Activated effector memory CD4-positive, alpha-beta T cell treated with anti-CD3 and anti-CD28 coated beads, Interleukin-2, amount 50 U/mL, for 16 hours (primary cell): Measurements from ENCODE around the gene ZFP64.
A peak's percentile ranks its signal among the peaks of the same experiment; 100 is the strongest.
"Not testable (repeated sequence)": the region's sequence is repeated elsewhere in the genome, so short reads cannot be mapped to it uniquely, and the experiment has no call there.

Experiments
- DNase-seq: peaks from one replicate; pipeline ENCODE4 v3.0.0-alpha.2; 2020

Gene ZFP64

DNA sequence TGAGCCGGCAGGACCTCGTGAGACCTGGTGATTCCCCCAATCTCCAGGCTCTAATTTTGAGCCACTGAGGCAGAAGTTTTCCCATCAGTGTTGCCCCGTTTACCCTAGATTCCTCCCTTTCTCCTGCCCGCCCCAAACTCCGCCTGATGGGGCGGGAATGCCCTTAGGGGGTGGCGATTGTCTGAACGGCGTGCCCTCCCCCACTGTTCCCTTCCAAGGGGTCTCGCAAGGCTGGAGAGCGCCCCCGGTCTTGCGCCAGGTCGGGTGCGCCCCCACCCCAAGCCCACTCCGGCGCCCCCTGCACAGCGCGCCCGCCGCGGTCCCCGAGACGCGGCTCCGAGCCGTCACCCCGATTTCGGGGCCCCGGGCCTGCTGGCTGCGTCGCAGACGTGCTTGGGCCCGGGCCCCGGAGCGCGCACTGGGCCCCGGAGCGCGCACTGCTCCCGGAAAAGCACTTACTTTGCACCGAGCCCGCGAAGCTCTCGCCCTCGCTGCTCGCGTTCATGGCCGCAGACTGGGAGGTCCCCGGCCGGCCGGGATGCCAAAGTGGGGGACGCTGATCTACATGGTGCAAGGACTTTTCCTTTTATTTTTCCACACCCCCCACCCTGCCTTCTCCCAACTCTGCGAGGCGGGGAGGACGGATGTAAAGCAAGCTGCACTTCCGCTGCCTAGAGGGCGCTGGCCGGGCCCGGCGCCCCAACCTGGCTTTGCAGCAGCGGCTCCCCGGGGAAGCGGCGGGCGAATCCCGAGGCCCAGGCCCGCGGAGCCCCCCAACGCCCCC, at the start of gene ZFP64:
Gene ZFP64, minus strand, starts transcription at position 648 of the 784 bp plus-strand sequence. Its CDS starts 143 bp downstream, at position 505.
- peak; percentile 90 for DNase-seq

DNA sequence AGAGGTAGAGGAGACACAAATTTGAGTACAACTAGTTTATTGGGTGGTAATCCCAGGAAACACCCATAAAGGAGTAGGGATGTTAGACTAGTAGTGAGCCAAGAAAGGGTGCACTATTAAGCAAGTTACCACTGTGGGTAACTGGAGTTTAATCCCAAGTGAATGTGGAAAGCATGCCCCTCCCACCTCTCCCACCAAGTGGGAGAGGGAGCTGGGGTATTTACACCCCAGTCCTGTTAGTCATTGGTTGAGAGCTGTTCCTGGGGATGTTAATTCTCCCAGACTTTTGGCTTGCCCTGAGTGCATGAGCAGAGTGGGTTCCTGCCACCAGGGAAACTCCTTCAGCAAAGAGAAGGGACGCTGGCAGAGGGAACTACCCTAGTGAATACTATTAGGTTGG, 49.2 kb upstream of the ZFP64 start:
- no peak for DNase-seq

DNA sequence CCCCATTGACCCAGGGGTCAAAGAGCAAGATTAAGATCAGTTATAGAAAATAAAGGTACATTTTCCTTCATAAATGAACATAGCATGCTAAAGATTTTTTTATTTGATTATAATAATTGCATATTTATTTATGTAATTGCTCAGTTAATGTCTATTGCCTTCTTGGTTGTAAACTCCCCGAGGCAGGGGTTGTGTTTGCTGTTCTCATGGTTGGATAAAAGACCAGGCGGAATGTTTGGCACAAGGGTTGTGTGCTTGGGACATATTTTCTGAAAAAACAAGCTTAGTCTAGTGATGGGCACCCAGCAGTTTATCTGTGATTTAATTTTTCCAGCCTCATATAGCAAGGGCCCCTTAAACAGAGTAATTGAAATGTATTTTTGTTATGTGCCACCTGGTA, 47.5 kb upstream of the ZFP64 start:
- DNase-seq = no peak

DNA sequence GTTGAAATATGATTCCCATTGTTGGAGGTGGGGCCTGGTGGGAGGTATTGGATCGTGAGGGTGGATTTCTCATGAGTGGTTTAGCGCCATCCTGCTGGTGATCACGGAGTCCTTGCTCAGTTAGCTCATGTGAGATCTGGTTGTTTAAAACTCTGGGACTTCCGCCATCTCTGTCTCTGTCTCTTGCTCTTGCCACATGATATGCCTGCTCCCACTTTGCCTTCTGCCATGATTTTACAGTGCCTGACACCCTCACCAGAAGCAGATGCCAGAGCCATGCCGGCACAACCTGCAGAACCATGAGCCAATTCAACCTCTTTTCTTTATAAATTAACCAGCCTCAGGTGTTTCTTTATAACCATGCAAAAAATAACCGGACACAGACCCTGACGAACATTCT, 44.7 kb upstream of the ZFP64 start:
- DNase-seq = no peak

DNA sequence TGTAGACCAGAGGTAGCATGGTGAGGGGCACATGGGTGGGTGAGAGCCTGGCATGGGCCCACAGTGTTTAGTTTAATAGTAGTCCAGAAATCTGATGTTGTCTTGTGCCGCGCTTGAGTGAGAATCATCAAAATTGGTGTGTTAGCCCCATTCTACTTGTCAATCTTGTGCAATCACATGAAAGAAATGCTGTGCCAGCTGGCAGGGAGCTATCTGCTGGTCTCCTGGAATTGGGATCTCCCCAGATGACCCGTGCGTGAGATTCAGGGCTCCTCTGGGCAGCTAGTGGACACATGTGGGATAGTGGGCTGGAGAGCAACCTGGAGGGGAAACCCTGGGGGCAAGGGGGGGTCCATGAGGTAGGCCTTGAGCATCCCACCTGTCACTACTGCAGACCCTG, 43.5 kb upstream of the ZFP64 start:
- no peak for DNase-seq

DNA sequence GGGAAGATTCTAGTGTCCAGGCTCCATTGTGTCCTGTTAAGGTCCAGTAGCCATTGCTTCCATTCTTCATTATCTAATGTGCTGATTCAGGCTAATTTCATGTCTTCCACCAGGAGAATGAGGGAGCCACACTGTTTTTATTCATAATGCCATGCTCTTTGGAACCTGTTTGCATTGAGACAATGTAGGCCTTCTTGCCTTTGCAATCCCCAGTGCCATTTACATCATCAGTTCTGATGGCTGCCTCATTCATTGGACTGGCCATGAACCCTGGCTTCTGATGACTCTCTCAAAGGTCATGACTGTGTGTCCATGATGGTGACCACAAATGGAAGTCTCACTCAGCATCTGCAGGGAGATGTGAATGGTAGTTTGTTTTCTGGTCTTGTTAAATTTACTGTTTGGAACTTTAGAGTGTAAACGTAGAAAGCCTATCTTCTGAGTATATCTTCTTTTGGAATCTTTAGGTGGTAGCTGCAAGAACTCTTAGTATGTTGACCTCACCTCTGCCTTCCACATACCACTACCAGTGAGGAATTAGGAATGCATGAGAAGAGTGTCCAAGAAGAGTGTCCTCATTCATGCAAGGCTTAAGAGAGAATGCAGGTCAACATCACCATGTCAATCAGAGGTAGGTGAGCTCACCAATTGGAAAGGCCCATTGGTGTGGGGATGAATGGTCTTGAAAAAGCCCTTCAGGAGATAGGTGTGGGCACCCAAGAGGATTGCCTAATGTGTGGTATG, 42.9 kb upstream of the ZFP64 start:
- DNase-seq = no peak

DNA sequence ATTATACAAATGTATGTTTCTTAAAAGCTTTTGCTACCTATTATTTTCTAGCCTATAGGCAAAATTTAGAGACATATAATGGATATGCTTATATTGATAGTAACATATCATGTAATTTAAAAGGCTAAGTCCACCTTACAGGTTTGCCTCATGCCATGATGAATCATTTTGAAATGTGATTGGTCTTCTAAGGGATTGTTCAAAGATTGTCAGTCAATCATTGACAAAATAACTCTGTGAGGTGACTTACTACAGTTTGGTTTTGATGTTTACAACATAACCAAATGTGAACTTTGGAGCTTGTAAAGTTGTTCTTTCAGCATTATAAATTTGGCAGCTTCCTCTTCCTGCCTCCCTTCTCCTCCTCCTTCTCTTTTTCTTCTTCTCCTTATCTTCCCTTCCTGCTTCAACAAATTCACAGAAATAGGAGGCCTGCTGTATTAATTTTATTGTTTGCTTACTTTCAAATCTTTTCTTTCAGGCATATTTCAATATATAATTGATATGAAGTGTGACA, 39.7 kb upstream of the ZFP64 start:
- DNase-seq = no peak

DNA sequence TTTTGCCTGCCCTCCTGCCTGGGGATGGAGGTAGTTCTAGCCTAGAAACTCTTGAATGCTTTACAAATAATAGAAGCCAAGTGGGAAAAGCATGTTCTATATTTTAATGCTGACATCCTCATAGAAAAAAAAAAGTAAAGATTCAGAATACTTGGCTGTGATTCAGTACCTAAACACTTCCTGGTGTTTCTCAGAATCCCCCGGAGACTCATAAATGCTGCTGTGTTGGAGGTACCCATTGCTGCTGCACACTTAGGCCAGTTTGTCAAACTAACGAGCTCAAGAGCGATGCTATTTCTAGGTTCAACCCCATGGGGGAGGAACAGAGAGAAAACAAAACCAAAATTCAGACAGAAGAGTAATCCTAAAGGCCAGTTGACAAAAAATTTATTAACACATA, 38.8 kb upstream of the ZFP64 start:
- no peak for DNase-seq

DNA sequence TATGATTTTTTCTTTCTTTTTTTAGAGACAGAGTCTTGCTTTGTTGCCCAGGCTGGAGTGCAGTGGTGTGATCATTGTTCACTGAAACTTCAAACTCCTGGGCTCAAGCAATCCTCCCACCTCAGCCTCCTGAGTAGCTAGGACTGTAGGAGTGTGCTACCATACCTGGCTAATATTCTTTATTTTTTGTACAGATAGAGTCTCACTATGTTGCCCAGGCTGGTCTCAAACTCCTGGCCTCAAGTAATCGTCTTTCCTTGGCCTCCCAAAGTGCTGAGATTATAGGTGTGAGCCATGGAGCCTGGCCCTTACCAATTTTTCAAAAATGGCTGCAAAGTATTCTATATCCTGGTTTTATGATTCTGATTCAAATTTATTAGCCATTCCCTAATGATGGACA, 37.8 kb upstream of the ZFP64 start:
- DNase-seq = not testable (repeated sequence)

DNA sequence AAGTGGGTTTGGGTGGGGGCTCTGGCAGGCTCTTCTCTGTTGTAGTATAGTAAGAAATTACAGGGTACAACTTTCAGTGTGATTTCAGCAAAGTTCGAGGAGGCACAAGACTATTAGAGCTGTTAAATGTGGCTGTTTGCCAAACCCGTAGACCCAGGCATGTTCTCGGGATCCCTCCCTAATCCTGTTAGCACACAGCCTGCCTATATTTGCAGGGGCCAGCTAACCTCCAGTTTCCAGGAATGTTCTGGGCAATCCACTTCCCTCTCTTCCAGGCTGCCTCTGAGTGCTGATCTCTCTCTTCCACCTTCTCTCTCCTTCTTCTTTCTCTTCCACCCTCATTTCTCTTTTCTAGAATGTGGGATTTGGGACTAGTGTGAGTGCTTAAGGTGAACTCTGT, 34.8 kb upstream of the ZFP64 start:
- DNase-seq = no peak

DNA sequence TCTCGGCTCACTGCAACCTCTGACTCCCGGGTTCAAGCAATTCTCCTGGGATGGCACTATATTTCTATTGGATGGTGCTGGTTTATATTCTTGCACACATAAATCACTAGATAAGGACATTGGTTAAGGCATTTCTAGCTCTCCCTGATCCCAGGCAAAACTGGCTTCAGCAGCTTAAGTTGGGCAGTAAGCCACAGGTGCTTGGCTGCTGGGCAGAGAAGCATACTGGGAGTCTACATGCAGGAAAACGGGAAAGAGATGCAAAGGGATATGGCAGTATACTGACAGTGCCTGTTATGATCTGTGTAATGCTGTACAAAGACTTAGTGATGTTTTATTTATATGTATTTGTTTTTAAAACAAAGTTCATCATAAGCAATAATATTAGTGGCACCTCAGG, 33.3 kb upstream of the ZFP64 start:
- no peak for DNase-seq

DNA sequence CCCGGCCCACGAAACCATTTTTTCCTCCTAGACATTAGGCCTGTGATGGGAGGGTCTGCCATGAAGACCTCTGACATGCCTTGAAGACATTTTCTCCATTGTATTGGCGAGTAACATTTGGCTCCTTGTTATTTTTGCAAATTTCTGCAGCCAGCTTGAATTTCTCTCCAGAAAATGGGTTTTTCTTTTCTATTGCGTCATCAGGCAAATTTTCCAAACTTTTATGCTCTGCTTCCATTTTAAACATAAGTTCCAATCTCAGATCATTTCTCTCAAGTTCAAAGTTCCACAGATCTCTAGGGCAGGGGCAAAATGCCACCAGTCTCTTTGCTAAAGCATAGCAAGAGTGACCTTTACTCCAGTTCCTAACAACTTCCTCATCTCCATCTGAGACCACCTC, 29.8 kb upstream of the ZFP64 start:
- not testable (repeated sequence) for DNase-seq

DNA sequence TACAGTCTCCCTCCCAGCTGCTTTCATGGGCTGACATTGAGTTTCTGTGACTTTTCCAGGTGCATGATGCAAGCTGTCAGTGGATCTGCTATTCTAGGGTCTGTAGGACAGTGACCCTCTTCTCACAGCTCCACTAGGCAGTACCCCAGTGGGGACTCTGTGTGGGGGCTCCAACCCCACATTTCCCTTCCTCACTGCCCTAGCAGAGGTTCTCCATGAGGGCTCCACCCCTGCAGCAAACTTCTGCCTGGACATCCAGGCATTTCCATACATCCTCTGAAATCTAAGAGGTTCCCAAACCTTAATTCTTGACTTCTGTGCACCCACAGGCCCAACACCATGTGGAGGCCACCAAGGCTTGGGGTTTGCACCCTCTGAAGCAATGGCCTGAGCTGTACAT, 29.3 kb upstream of the ZFP64 start:
- DNase-seq = not testable (repeated sequence)

DNA sequence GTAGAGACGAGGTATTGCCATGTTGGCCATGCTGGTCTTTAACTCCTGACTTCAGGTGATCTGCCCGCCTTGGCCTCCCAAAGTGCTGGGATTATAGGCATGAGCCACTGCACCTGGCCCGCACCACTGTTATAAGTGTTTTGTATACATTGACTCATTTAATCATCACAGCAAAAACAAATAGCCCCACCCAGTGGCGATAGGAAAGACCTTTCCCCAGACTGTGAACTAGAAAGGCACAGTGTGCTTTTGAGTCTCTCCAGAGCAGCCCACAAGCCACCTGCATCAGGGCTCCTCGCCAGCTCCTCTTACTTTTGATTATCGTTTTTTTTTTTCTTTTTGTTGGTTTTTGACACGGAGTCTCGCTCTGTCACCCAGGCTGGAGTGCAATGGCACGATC, 27.9 kb upstream of the ZFP64 start:
- no peak for DNase-seq

DNA sequence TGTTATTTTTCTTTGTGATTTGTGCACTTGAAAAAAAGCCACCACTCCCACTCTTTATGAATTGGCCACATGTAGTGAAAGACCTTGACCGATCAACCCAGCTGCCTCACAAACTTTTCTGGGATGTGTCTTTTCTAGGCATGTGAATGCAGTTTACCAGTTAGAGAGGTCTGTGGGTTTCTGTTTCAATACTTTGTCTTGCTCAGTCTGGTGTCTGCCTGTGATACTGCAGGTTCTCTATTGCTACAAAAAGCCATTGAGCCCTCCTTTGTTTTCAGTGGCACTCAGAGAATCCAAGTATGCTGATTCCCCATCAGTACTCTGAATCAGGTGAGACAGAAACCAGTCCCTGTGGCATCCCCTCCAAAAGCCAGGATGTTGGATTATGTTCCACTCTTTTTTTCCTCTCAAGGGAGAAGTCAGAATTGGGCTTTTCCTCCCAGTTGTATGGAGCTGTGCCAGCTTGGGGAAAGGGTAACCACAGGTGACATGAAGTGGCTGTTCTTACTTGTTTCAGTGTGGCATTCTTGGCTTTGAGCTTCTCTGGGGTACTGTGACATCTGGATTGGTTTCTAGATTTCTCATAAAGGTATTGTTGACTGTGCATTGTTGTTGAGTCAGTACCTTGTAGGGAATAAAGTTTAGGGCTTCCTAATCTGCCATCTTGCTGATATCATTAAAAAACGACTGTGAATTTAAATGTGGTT, 26.3 kb upstream of the ZFP64 start:
- no peak for DNase-seq

DNA sequence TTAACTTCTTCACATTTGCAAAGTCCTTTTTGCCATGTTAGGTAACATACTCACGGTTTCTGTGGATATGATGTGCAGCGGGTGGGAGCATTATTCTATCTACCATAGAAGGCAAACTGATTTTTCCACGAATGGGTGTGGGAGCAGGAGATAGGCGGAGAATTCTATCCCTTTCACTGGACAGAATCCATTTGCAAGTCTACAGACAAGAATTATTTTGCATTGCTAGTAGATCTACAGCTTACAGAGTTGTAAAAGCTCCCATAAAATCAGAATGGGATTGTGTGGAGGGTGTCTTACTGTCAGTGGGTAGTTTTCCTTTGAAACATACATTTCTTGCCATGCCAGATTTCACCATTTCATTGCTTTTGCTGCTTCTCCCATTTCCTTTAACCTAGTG, 22.4 kb upstream of the ZFP64 start:
- DNase-seq = no peak

DNA sequence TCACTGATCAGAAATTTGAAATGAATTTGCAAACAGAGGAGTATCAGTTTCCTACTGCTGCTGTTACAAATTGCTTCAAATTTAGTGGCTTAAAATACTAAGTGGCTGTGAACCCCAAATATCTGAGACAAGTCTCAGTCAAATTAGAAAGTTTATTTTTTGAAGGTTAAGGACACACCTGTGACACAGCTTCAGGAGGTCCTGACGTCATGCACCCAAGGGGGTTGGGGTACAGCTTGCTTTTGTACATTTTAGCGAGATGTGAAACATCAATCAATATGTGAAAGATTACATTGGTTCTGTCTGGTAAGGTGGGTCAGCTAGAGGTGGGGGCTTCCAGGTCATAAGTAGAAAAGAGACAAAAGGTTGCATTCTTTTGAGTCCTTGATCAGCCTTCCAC, 21.4 kb upstream of the ZFP64 start:
- no peak for DNase-seq

DNA sequence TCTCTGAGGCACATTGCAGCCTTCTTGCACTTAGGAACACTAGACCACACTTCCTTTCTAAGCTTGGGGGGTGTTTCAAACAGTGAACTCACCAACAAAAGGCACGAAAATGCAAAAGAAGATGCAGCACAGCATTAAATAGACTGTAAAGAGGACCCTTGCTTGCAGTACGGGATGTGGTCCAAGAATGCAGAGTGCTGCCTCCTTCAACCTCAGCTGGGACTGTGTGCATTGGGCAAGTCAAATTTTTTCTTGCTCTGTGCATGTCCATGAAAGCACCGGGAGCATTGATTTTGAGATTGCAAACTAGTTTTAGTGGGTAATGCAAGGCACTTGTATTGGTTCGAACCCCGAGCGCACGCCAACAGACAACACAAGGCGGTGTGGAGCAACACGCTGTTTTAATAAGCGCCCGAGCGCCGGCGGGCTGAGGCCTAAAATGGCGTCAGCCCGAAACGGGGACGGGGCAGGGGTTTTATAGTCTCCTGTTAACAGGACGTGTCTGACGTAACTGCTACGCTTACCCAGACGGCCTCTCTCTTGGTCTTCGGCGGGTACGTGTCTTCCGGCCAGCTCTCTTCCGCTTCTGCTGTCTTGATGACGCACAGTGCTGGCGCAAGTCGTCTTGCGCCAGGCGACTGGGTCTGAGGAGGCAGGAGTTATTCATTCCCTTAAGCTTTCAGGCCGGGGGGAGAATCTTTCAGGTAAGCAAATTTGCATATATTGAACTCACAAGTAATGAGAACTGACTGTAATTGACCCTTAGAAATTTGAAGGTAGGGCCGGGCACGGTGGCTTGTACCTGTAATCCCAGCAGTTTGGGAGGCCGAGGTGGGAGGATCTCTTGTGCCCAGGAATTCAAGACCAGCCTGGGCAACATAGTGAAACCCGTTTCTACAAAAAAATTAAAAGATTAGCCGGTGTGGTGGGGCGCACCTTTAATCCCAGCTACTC, 18.7 kb upstream of the ZFP64 start:
- DNase-seq = no peak

DNA sequence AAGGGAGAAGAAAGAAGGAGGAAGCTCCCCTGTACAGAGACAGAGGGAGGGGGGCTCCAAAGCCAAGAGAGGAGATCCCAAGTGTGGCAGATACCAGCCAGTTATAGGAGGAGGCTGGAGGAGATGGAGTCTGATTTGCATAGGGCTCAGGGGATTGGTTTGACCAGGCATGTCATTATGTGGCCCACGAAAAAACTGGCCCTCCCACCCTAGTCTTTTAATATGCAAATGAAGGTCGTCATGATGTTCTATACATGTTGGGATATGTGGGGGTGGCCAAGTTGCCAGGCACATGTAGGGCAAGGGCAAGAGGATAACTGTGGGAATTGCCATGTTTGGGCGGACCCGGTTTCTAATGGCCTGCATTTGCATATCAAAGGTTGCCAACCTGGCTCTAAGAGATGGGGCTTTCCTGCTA, 17.6 kb upstream of the ZFP64 start:
- DNase-seq = no peak

DNA sequence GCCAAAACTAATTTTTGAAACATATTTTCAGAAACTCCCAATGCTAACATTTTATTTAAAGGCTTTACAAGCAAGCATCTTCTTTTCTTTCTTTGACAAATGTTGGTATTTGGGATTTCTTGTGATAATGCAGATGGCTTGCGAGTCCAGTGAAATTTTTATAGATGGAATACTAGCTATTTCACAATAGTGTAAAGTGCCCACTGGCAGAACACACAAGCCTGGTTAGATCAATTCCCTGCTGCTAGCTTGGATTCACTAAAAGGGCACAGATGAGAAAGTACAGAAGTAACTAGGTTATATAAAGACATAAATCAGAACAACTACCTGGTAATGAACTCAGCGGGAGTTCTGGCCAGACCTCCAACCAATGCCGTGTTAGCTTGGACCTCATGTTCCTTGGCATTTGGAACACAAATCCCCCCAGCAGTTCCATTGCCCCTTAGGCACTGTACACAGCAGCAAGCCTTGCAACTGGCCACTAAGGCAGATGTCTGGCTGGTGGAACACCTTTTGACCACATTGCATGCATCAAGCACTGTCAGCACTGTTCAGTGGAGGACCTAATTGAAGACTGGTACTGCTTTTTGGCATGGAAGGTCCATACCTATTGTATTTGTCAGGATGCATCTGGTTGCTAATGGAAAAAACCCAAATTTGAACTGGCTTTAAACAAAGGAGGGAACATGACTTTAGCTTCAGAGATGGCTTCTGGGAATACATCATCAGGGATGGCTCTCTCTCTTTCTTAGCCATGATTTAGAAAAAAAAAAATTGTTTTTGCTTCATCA, 15.6 kb upstream of the ZFP64 start:
- DNase-seq = no peak

DNA sequence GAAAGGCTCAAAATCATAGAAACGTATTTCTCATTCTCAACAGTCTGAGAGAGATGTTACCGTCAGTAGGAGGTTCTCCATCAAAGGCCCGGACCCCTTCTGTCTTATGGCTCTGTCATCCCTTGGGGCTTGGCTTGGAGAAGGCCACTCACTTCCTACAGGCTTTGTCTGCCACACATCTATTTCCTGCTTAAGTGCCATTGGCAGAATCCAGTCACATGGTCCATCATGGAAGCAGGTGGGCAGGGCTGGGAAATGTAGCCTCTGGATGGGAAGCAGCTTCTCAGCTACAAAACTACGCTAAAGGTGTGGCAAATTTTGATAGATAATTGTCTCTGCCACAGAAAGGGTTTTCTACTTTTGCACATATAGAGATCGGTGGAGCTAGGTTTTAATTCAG, 12.6 kb upstream of the ZFP64 start:
- no peak for DNase-seq

DNA sequence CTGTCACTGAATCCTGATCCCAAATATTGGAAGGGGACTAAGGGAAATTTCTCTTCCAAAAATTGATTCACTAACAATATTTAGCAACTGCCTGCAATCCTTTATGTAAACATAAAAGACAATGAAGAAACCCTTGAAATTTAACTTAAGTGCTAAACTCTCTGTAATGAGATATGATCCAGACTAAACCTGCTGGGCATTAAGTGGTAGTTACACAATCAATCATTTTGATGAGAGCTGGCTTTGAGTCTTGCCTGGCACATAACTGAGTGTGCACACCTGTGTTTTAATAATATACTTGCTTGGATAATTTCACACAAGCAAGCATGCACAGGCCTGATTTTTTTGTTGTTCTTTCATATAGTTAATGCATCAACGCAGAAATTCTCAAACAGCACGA, 9.8 kb upstream of the ZFP64 start:
- no peak for DNase-seq
